Naive thymus-derived CD4-positive, alpha-beta T cell (primary cell): ENCODE data around the gene VAMP1. TPM values are rescaled to one million over a fixed set of nuclear protein-coding genes. Genes with fewer than 3 reads are reported as not detected.

Source experiments
- ATAC-seq: fragments of 150-1000 bp; cut with Tn5 transposase; 2 replicates; pipeline ENCODE4 v1.10.0; 2021; ENCODE audit warnings: mild to moderate bottlenecking, moderate library complexity
- CTCF ChIA-PET: fragments of 350-600 bp; sonication (Branson Sonifier 250); formaldehyde crosslinking; loops from one replicate; lab custom pipeline; 2021; ENCODE audit warnings: antibody characterized with exemption; lab: Charles Lee
- POLR2A ChIA-PET: fragments of 350-600 bp; sonication (Branson Sonifier 250); formaldehyde crosslinking; loops from one replicate; lab custom pipeline; 2021; ENCODE audit warnings: antibody characterized with exemption, inconsistent platforms; lab: Charles Lee
- DNase-seq, 9 donors: peaks; one replicate each; pipeline versions ENCODE4 v3.0.0 to v3.0.0-alpha.2; 2020 to 2022; ENCODE audit warnings: mixed read lengths in 1 of 9
- H3K27ac ChIP-seq: one replicate; pipeline ENCODE4 v1.7.0; 2013; ENCODE audit warnings: mild to moderate bottlenecking, low read depth, low read length, moderate library complexity
- H3K27me3 ChIP-seq, 2 donors: one replicate each; pipeline ENCODE4 v1.7.0; 2013; ENCODE audit warnings: low read length in 2 of 2, mild to moderate bottlenecking in 2 of 2, moderate library complexity in 2 of 2; ENCODE audit not compliant: control insufficient read depth in 2 of 2, insufficient read depth in 2 of 2
- H3K36me3 ChIP-seq, 3 experiments: 1 replicate in 2 of 3; 2 replicates in 1 of 3; pipeline ENCODE4 v1.7.0; 2013; ENCODE audit warnings: low read length in 3 of 3, mild to moderate bottlenecking in 3 of 3, moderate library complexity in 1 of 3; ENCODE audit not compliant: insufficient read depth in 3 of 3, control insufficient read depth in 2 of 3
- H3K4me1 ChIP-seq, 2 donors: one replicate each; pipeline ENCODE4 v1.7.0; 2013; ENCODE audit warnings: low read length in 2 of 2, mild to moderate bottlenecking in 2 of 2, moderate library complexity in 1 of 2; ENCODE audit not compliant: control insufficient read depth in 2 of 2, insufficient read depth in 2 of 2
- H3K4me3 ChIP-seq: 2 replicates; pipeline ENCODE4 v1.7.0; 2013; ENCODE audit warnings: mild to moderate bottlenecking, low read length
- H3K9me3 ChIP-seq, 3 experiments: 1 replicate in 2 of 3; 2 replicates in 1 of 3; pipeline ENCODE4 v1.7.0; 2013; ENCODE audit warnings: low read length in 3 of 3; ENCODE audit not compliant: control insufficient read depth in 2 of 3
- H3K27ac Mint-ChIP-seq, 9 donors: one replicate each; pipeline ENCODE4 v1.8.0; 2020 to 2022; ENCODE audit warnings: mixed read lengths in 9 of 9, mild to moderate bottlenecking in 8 of 9, moderate library complexity in 5 of 9, inconsistent platforms in 2 of 9
- H3K27me3 Mint-ChIP-seq, 5 donors: one replicate each; pipeline ENCODE4 v1.8.0; 2021 to 2022; ENCODE audit warnings: mixed read lengths in 5 of 5, mild to moderate bottlenecking in 1 of 5
- H3K36me3 Mint-ChIP-seq, 5 donors: one replicate each; pipeline ENCODE4 v1.8.0; 2020 to 2022; ENCODE audit warnings: mixed read lengths in 5 of 5, mild to moderate bottlenecking in 3 of 5, inconsistent platforms in 1 of 5
- H3K4me1 Mint-ChIP-seq, 7 donors: one replicate each; pipeline ENCODE4 v1.8.0; 2020 to 2022; ENCODE audit warnings: mixed read lengths in 7 of 7, mild to moderate bottlenecking in 3 of 7, inconsistent platforms in 1 of 7
- H3K4me3 Mint-ChIP-seq, 10 donors: one replicate each; pipeline ENCODE4 v1.8.0; 2020 to 2022; ENCODE audit warnings: mild to moderate bottlenecking in 10 of 10, mixed read lengths in 10 of 10, moderate library complexity in 6 of 10, inconsistent platforms in 2 of 10
- H3K9me3 Mint-ChIP-seq, 11 donors: one replicate each; pipeline ENCODE4 v1.8.0; 2020 to 2022; ENCODE audit warnings: mixed read lengths in 11 of 11, mild to moderate bottlenecking in 4 of 11, inconsistent platforms in 1 of 11, moderate library complexity in 1 of 11
- intact Hi-C, 2 donors: fragments of 100-400 bp; cut with micrococcal nuclease; formaldehyde crosslinking; loops; one replicate each; pipeline ENCODE4 v1.15.1; 2023
- polyA plus RNA-seq, 2 donors: library from polyadenylated mRNA; unstranded; fragments of 300-500 nt; fragmentation: Illumina TruSeq; gene quantifications; one replicate each; pipeline ENCODE4 v1.2.3, GENCODE V29; 2021
- total RNA-seq, 6 experiments: library from RNA in 5 of 6; stranded (reverse) in 5 of 6; gene quantifications; 1 replicate in 5 of 6; 2 replicates in 1 of 6; pipeline ENCODE4 v1.2.3 and lab custom pipeline; 2021 to 2026

VAMP1 gene
- total and polyA plus RNA-seq, 7 experiments from 2014 or later: 10.9 to 123 (median 41.0) TPM

DNA sequence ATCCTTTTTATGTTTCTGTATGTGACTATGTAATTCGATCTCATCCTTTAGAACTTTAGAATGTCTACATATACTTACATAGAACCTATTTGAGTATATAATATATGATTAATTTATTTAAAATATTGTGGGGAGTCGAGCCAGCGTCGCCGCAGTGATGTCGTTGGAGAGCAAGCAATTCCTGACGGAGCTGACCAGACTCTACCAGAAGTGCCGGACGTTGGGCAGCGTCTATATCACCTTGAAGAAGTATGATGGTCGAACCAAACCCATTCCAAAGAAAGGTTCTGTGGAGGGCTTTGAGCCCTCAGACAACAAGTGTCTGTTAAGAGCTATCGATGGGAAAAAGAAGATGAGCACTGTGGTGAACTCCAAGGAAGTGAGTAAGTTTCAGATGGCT is 32.1 kb downstream of the VAMP1 start:
- Mint-ChIP-seq H3K4me3 (no peak overlapping the region), H3K4me1 (peaks cover 18 to 55% (median 45%) of the 10 kb centered on the region in 7 donors), H3K36me3 (peaks cover 0 to 3% (median 0%) of the 10 kb centered on the region in 5 donors), H3K27ac (peak overlapping the region in 2 of 9 donors; percentile 31 to 64), H3K9me3 (no peaks in the 10 kb centered on the region), H3K27me3 (no peaks in the 10 kb centered on the region)
- peaks cover 18 to 26% of the 10 kb centered on the region in 2 donors for H3K4me1 ChIP-seq
- no peaks in the 10 kb centered on the region for H3K36me3 ChIP-seq
- CTCF ChIA-PET: interaction anchor here (1.1 to 1.6 kb wide), 5 partner anchors 10 to 99 kb away, joined by 3 to 6 read pairs (median 3); partner anchors contain the start of gene VAMP1
- H3K27ac ChIP-seq: no peak overlapping the region
- intact Hi-C loops: no loop called here
- DNase-seq: no peak
- H3K4me3 ChIP-seq: no peak overlapping the region
- H3K27me3 ChIP-seq: no peaks in the 10 kb centered on the region
- H3K9me3 ChIP-seq: no peaks in the 10 kb centered on the region
- ATAC-seq: no peak
- POLR2A ChIA-PET: interaction anchor here (0.8 to 18.5 kb wide), 6 partner anchors 9 to 97 kb away, joined by 3 to 726 read pairs (median 8); partner anchors contain the start of gene TAPBPL

DNA sequence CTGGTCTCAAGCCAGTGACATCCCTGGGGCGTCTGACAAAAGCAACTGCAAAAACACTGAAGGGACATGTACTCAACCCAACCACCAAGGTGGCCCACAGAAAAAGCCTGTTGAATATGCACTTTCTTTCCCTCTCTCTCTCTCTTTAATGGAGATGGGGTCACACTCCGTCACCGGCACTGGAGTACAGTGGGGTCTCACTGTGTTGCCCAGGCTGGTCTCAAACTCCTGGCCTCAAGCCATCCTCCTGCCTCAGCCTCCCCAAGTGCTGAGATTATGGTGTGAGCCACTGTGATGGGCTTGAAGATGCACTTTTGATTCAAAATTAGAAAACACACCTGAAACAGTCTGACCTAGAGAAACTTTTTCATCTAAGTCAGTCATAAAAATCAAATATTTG is 32.9 kb downstream of the VAMP1 start:
- Histone ChIP-seq H3K9me3 (no peaks in the 10 kb centered on the region), H3K4me1 (peaks cover 15 to 24% of the 10 kb centered on the region in 2 donors), H3K36me3 (no peaks in the 10 kb centered on the region), H3K4me3 (no peak overlapping the region), H3K27ac (no peak overlapping the region), H3K27me3 (no peaks in the 10 kb centered on the region)
- H3K27me3 Mint-ChIP-seq: no peaks in the 10 kb centered on the region
- peaks cover 19 to 55% (median 44%) of the 10 kb centered on the region in 7 donors for H3K4me1 Mint-ChIP-seq
- no peaks in the 10 kb centered on the region for H3K9me3 Mint-ChIP-seq
- H3K27ac Mint-ChIP-seq: peak overlapping the region in 3 of 9 donors; percentile 25 to 74 (median 38)
- peaks cover 0 to 1% (median 0%) of the 10 kb centered on the region in 5 donors for H3K36me3 Mint-ChIP-seq
- intact Hi-C loops: no loop called here
- ChIA-PET POLR2A (interaction anchor here (6.8 to 18.5 kb wide), 3 partner anchors 8 to 21 kb away, joined by 156 to 726 read pairs (median 161); partner anchors contain the start of genes CD27 and TAPBPL), CTCF (interaction anchor here (1.6 kb wide), 1 partner anchor 100 kb away, joined by 5 read pairs; no protein-coding TSS in a partner anchor)
- no peak for ATAC-seq
- DNase-seq: no peak
- no peak overlapping the region for H3K4me3 Mint-ChIP-seq

DNA sequence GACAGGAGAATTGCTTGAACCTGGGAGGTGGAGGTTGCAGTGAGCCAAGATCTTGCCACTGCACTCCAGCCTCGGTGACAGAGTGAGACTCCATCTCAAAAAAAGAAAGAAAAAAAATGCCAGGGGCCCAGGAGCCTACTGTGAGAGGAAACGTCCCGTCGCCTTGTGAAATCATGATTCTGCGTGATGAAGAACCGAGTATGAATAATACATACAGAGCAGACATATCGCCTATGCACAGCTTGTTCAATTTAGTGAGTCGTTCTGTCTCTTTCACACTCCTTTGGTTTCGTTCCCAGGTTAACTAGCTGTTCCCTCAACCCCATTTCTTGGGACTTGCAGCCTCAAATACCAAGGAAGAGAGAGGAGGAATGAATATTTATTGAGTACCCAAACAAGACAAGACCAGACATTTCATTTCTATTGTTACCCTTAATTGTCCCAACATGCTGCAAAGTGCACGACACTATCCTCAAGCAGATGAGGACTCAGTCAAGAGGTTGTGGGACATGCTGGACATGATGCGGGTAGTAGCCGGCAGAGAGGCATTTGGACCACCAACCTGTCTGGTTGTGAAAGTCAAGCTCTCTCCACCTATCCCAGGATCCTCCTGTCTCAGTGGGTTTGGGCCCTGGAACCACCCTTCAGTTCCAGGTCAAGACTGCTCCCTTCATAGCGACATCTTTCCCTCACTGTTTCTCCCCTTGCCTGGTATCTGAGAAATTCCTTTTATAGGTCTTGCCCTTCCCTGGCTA is 34.3 kb downstream of the VAMP1 start:
- Mint-ChIP-seq H3K36me3 (peaks cover 0 to 1% (median 0%) of the 10 kb centered on the region in 5 donors), H3K4me1 (peaks cover 22 to 48% (median 44%) of the 10 kb centered on the region in 7 donors), H3K4me3 (peak overlapping the region in 1 of 10 donors; percentile 34), H3K27ac (peak overlapping the region in 6 of 9 donors; percentile 19 to 68 (median 40)), H3K27me3 (no peaks in the 10 kb centered on the region), H3K9me3 (no peaks in the 10 kb centered on the region)
- peaks cover 15 to 25% of the 10 kb centered on the region in 2 donors for H3K4me1 ChIP-seq
- DNase-seq (no peak), ATAC-seq (no peak)
- H3K4me3 ChIP-seq: no peak overlapping the region
- intact Hi-C loops: no loop called here
- no peaks in the 10 kb centered on the region for H3K9me3 ChIP-seq
- POLR2A ChIA-PET: interaction anchor here (0.5 to 6.8 kb wide), 8 partner anchors 8 to 98 kb away, joined by 3 to 161 read pairs (median 4); partner anchors contain the start of genes CD27, GAPDH, TAPBPL and VAMP1
- no peaks in the 10 kb centered on the region for H3K36me3 ChIP-seq
- no peak overlapping the region for H3K27ac ChIP-seq
- H3K27me3 ChIP-seq: no peaks in the 10 kb centered on the region
- CTCF ChIA-PET: interaction anchor here (1.3 to 1.5 kb wide), 2 partner anchors 11 to 101 kb away, joined by 5 read pairs; no protein-coding TSS in a partner anchor

DNA sequence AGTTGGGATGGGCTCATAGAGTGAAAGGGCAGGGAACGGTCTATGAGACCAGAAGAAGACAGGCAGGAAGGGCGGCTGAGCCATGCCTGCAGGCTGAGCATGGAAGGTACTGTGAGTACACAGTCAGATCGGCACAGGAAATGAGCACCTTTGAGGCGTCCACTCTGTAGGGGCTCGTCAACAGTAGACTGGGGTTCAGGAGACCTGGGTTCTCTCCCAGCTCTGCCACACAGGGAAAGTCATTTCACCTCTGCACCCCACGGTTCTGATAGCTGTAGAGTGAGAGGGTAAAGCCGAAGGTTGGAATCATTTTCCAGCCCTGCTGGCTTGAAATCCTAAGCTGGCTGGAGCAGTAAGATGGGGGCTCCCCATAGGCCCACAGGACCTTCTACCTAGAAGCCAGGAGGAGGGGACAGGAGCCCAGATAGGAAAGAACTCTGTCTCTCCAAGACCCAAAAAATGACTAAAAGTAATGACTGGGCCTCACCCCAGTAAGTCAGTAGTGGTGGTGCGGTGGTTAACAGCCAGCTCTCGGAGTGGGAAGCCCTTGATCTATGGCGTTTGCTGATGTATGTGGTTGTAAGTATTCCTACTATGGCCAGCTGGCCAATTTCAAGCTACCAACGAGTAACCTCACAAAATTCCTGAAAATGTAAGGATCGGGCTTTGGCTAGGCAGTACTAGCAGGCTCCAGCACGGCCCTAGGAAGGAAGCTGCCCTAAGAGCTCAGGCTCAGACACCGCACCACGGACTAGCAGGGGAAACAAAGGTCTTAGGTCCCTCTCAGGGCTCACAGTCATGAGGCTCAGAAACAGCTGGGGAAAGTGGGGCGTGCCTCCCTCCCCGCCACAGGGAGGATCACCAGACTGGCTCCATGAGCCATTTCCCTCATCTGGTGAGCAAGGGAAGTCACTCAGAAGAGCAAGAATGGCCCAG is 36.0 kb downstream of the VAMP1 start:
- peak overlapping the region; percentile 55 to 85 (median 76) for H3K4me3 Mint-ChIP-seq
- peak overlapping the region; percentile 68 for H3K27ac ChIP-seq
- H3K36me3 Mint-ChIP-seq: no peaks in the 10 kb centered on the region
- H3K9me3 ChIP-seq: no peaks in the 10 kb centered on the region
- H3K4me3 ChIP-seq: peak overlapping the region; percentile 30
- ATAC-seq (peak; percentile 80), DNase-seq (peak in 7 of 9 donors; percentile 41 to 60 (median 56))
- H3K27ac Mint-ChIP-seq: peak overlapping the region; percentile 90 to 98 (median 92)
- no peaks in the 10 kb centered on the region for H3K27me3 Mint-ChIP-seq
- H3K36me3 ChIP-seq: no peaks in the 10 kb centered on the region
- ChIA-PET CTCF (interaction anchor here (0.6 to 2.9 kb wide), 13 partner anchors 8 to 105 kb away, joined by 3 to 25 read pairs (median 5); partner anchors contain the start of gene TAPBPL), POLR2A (interaction anchor here (0.6 to 6.8 kb wide), 19 partner anchors 8 to 1556 kb away, joined by 3 to 161 read pairs (median 5); partner anchors contain the start of genes CD27, GAPDH, MRPL51 and TAPBPL)
- no peaks in the 10 kb centered on the region for H3K9me3 Mint-ChIP-seq
- peaks cover 18 to 30% of the 10 kb centered on the region in 2 donors for H3K4me1 ChIP-seq
- no peaks in the 10 kb centered on the region for H3K27me3 ChIP-seq
- intact Hi-C loops: loop anchor here (1.0 kb wide), 1 partner anchor 10 kb away; the partner anchor contains the start of gene CD27 (in 2 of the 2)
- H3K4me1 Mint-ChIP-seq: peaks cover 24 to 59% (median 53%) of the 10 kb centered on the region in 7 donors

DNA sequence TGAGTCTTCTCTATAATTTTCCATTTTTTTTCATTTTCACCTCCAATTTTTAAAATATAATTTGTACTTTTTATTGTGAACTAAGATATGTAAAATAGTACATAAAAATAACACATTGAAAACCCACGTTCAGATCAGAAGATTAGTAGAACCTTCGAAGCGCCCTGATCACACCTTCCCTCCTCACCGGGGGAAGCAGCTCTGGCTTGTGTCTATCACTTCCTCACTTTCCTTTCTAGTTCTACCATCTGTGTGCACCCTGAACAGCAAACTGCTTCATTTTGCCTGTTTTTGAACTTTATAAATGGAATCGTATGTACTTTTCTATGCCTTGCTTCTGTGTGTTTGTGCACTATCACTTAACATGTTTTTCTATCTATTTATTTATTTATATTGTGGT is 37.5 kb downstream of the VAMP1 start:
- peaks cover 18 to 30% of the 10 kb centered on the region in 2 donors for H3K4me1 ChIP-seq
- no peak overlapping the region for H3K4me3 ChIP-seq
- ChIA-PET POLR2A (interaction anchor here (0.9 to 6.8 kb wide), 10 partner anchors 9 to 436 kb away, joined by 3 to 161 read pairs (median 10); partner anchors contain the start of genes CD27, GAPDH, TAPBPL and VAMP1), CTCF (interaction anchor here (2.9 kb wide), 1 partner anchor 8 kb away, joined by 25 read pairs; no protein-coding TSS in a partner anchor)
- DNase-seq (peak in 5 of 9 donors; percentile 6 to 43 (median 22)), ATAC-seq (peak; percentile 65)
- H3K27me3 Mint-ChIP-seq: no peaks in the 10 kb centered on the region
- peaks cover 24 to 62% (median 55%) of the 10 kb centered on the region in 7 donors for H3K4me1 Mint-ChIP-seq
- no peaks in the 10 kb centered on the region for H3K9me3 Mint-ChIP-seq
- H3K4me3 Mint-ChIP-seq: peak overlapping the region in 7 of 10 donors; percentile 9 to 79 (median 74)
- H3K36me3 Mint-ChIP-seq: no peaks in the 10 kb centered on the region
- H3K27ac Mint-ChIP-seq: peak overlapping the region; percentile 88 to 94 (median 89)
- no peaks in the 10 kb centered on the region for H3K27me3 ChIP-seq
- intact Hi-C loops: no loop called here
- no peaks in the 10 kb centered on the region for H3K9me3 ChIP-seq
- H3K27ac ChIP-seq: peak overlapping the region; percentile 2
- H3K36me3 ChIP-seq: no peaks in the 10 kb centered on the region
